ENCODE measurements around the gene EYA4.

Gene EYA4

GRCh38 chr6:133339543-133340384 is 98.6 kb downstream of the EYA4 start:
- H3K27me3 ChIP-seq, result no peaks in the 10 kb centered on the region
- H3K9me3 ChIP-seq, result no peaks in the 10 kb centered on the region
- H3K36me3 ChIP-seq, result no peaks in the 10 kb centered on the region
- no peaks in the 10 kb centered on the region for H3K4me1 ChIP-seq (ENCODE audit: control insufficient read depth in 1 of 2, insufficient read depth in 1 of 2, low read depth in 1 of 2, low read length in 1 of 2)
- H3K4me3 ChIP-seq (ENCODE audit: low read depth in 1 of 2, low read length in 1 of 2), result no peak overlapping the region
- TF ChIP-seq CTCF (IDR thresholded peaks at IDR 0.05), result no peak
- no peak overlapping the region for H3K27ac ChIP-seq

GRCh38 chr6:133340557-133340956 is 99.4 kb downstream of the EYA4 start:
- no peak overlapping the region for H3K4me3 ChIP-seq (ENCODE audit: low read depth in 1 of 2, low read length in 1 of 2)
- no peaks in the 10 kb centered on the region for H3K36me3 ChIP-seq
- H3K27ac ChIP-seq, result no peak overlapping the region
- no peaks in the 10 kb centered on the region for H3K9me3 ChIP-seq
- no peaks in the 10 kb centered on the region for H3K4me1 ChIP-seq (ENCODE audit: control insufficient read depth in 1 of 2, insufficient read depth in 1 of 2, low read depth in 1 of 2, low read length in 1 of 2)
- H3K27me3 ChIP-seq, result no peaks in the 10 kb centered on the region
- TF ChIP-seq CTCF (IDR thresholded peaks at IDR 0.05), result no peak

- Histone ChIP-seq H3K36me3 (no peaks in the 10 kb centered on the region), H3K27me3 (no peaks in the 10 kb centered on the region), H3K4me3 (ENCODE audit: low read depth in 1 of 2, low read length in 1 of 2) (no peak overlapping the region), H3K9me3 (no peaks in the 10 kb centered on the region), H3K4me1 (ENCODE audit: control insufficient read depth in 1 of 2, insufficient read depth in 1 of 2, low read depth in 1 of 2, low read length in 1 of 2) (no peaks in the 10 kb centered on the region), H3K27ac (no peak overlapping the region)
- no peak for TF ChIP-seq CTCF (IDR thresholded peaks at IDR 0.05)
Observed at GRCh38 chr6:133341607-133342158, 100.5 kb downstream of the EYA4 start.

- no peaks in the 10 kb centered on the region for H3K9me3 ChIP-seq
- H3K27ac ChIP-seq, result no peak overlapping the region
- no peak for TF ChIP-seq CTCF (IDR thresholded peaks at IDR 0.05)
- H3K4me1 ChIP-seq (ENCODE audit: control insufficient read depth in 1 of 2, insufficient read depth in 1 of 2, low read depth in 1 of 2, low read length in 1 of 2), result no peaks in the 10 kb centered on the region
- no peaks in the 10 kb centered on the region for H3K36me3 ChIP-seq
- no peaks in the 10 kb centered on the region for H3K27me3 ChIP-seq
- H3K4me3 ChIP-seq (ENCODE audit: low read depth in 1 of 2, low read length in 1 of 2), result no peak overlapping the region
Observed at GRCh38 chr6:133343220-133343619, 102.1 kb downstream of the EYA4 start.

GRCh38 chr6:133348846-133349245 is 107.7 kb downstream of the EYA4 start:
- H3K9me3 ChIP-seq, result no peaks in the 10 kb centered on the region
- H3K27ac ChIP-seq, result no peak overlapping the region
- TF ChIP-seq CTCF (IDR thresholded peaks at IDR 0.05), result no peak
- no peaks in the 10 kb centered on the region for H3K36me3 ChIP-seq
- H3K4me3 ChIP-seq (ENCODE audit: low read depth in 1 of 2, low read length in 1 of 2), result no peak overlapping the region
- H3K4me1 ChIP-seq (ENCODE audit: control insufficient read depth in 1 of 2, insufficient read depth in 1 of 2, low read depth in 1 of 2, low read length in 1 of 2), result no peaks in the 10 kb centered on the region
- no peaks in the 10 kb centered on the region for H3K27me3 ChIP-seq

Measured in neutrophil (primary cell).